D721Med (cell line): Measurements from ENCODE around the gene TRNP1.
"Not testable (repeated sequence)": the region's sequence is repeated elsewhere in the genome, so short reads cannot be mapped to it uniquely, and the experiment has no call there.

Experiments
- DNase-seq: peaks from one replicate; pipeline ENCODE4 v3.0.0; 2011; ENCODE audit warnings: low spot score; ENCODE audit not compliant: insufficient read length
- FAIRE-seq: peaks from 2 replicates; lab custom pipeline; 2011; peaks lifted over from hg19 to GRCh38; lab: Jason Lieb, UNC
- TF ChIP-seq, protein P1 (sequence below): IDR thresholded peaks from 2 replicates; pipeline ENCODE4 v1.5.1; 2012; ENCODE audit warnings: mild to moderate bottlenecking, control low read depth; ENCODE audit not compliant: insufficient read depth; ENCODE audit errors: missing control alignments

The TRNP1 gene

DNA sequence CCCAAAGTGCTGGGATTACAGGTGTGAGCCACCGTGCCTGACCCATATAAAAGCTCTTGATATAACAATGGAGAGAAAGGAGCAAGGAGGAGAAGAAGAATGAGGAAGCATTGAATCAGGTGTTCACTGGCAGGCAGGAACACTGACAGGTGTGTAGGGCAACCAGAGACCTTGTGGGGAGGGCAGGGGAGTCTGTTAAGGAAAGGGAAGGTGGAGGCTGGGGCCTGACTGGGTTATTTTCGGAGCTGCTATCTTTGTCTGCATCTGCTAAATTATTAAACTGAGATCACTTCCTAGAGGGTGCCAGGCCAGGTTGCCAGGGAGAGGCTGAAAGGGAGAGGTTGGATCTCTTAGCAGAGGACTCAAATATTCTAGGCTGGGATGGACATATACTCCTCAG lies 6.8 kb upstream of the TRNP1 start:
- no peak for FAIRE-seq
- TF ChIP-seq, protein P1, sequence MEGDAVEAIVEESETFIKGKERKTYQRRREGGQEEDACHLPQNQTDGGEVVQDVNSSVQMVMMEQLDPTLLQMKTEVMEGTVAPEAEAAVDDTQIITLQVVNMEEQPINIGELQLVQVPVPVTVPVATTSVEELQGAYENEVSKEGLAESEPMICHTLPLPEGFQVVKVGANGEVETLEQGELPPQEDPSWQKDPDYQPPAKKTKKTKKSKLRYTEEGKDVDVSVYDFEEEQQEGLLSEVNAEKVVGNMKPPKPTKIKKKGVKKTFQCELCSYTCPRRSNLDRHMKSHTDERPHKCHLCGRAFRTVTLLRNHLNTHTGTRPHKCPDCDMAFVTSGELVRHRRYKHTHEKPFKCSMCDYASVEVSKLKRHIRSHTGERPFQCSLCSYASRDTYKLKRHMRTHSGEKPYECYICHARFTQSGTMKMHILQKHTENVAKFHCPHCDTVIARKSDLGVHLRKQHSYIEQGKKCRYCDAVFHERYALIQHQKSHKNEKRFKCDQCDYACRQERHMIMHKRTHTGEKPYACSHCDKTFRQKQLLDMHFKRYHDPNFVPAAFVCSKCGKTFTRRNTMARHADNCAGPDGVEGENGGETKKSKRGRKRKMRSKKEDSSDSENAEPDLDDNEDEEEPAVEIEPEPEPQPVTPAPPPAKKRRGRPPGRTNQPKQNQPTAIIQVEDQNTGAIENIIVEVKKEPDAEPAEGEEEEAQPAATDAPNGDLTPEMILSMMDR: no peak
- DNase-seq: no peak

DNA sequence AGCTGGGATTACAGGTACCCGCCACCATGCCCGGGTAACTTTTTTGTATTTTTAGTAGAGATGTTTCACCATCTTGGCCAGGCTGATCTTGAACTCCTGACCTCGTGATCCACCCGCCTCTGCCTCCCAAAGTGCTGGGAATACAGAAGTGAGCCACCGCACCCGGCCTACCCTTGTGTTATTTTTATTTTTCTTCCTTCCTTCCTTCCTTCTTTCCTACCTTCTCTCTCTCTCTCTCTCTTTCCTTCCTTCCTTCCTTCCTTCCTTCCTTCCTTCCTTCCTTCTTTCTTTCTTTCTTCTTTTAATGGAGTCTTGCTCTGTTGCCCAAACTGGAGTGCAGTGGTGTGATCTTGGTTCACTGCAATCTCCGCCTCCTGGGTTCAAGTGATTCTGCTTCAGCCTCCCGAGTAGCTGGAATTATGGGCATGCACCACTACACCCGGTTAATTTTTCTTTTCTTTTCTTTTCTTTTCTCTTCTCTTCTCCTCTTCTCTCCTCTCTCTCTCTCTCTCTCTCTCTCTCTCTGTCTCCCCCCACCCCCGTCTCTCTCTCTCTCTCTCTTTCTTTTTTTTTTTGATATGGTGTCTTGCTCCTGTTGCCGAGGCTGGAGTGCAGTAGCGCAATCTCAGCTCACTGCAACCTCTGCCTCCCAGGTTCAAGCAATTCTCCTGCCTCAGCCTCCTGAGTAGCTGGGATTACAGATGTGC lies 3.9 kb upstream of the TRNP1 start:
- not testable (repeated sequence) for DNase-seq, FAIRE-seq

DNA sequence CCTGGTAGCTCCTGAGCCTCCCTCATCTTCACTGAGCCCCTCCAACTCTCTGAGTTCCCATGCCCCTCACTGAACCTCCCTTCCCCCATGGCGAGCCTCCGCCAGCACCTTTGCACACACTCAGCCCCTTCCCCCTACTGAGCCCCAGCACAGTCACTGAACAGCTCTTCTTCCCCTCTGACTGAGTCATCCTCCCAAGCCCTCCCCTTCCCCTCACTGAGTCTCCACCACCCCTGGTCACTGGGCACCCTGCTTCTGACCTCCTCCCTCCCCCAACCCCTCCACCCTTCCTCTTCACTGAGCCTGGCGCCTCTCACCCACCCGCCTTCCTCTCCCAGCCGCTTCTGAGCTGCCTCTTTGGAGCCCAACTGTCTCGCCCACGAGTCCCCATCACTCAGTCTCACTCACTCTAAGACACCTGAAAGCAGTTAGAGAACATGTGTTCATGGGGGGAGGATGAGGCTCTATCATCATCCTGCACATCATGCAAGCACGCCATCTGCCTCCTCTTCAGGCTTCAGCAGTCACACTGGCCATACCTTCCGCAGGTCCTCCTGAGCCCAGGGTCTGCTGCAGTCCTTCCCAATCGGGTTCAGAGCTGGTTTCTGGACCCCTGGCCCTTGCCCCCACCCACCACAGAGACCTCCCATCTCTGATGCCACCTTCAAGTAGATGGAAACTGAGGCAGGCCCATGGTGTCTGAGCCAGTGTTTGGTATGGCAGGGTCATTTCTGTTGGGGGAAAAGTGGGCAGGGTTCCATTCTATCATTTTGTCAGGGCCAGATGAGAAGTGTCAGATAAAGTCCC lies 2.0 kb upstream of the TRNP1 start:
- TF ChIP-seq, protein P1: no peak
- FAIRE-seq (no peak), DNase-seq (no peak)

DNA sequence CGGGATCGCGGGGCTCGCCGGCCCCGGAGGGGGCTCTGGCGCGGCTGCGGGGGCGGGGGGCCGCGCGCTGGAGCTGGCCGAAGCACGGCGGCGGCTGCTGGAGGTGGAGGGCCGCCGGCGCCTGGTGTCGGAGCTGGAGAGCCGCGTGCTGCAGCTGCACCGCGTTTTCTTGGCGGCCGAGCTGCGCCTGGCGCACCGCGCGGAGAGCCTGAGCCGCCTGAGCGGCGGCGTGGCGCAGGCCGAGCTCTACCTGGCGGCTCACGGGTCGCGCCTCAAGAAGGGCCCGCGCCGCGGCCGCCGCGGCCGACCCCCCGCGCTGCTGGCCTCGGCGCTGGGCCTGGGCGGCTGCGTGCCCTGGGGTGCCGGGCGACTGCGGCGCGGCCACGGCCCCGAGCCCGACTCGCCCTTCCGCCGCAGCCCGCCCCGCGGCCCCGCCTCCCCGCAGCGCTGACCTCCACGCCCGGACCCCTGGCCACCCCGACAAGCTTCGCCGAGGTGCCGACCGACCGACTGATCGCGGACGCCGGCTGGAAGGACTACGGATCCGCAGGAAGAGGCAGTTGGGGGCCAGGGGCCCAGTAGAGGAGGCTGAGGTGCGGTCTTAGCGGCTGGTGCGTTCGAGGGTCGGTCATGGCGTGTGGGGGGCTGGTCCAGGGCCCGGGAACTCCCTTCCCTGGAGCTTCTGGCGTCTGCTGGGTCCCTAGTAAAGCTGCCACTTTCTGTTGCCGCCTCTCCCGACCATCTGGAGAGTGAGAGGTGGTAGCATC lies 711 bp downstream of the TRNP1 start:
- no peak for FAIRE-seq
- TF ChIP-seq, protein P1: no peak
- DNase-seq: no peak

DNA sequence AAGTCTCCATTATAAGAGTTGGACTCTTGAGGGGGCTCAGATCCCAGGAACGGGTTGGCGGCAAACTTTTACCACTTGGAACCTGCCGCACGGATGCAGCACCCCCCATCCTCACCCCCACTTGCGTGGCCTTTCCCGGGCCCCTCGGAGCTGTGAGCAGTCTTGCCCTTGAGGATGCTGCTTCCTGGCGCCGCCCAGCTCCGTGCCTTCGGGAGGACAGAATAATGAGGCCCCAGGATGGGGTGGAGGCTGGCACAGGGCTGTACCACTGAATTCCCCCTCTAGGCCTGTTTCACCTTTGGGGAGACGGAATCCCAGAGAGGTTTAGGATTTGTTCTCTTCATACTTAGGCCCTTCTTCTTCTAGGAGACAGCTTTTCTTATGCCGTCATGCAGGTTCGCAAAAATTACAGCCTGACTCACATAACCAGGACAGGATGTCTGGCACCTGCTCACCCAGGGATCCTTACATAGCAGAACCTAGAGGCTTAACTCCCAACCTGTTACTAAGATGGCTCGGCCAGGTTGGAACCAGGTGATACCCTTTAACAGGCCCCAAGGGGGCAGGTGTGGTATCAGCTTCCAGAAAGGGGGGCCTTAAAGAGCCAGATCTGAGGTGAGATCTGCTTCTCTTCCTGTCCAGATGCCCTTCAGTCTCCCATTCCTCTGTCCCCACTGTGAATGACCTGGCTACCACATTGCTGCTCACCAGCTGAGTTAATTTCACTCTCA lies 1.5 kb downstream of the TRNP1 start:
- no peak for DNase-seq
- TF ChIP-seq, protein P1: no peak
- FAIRE-seq: no peak

DNA sequence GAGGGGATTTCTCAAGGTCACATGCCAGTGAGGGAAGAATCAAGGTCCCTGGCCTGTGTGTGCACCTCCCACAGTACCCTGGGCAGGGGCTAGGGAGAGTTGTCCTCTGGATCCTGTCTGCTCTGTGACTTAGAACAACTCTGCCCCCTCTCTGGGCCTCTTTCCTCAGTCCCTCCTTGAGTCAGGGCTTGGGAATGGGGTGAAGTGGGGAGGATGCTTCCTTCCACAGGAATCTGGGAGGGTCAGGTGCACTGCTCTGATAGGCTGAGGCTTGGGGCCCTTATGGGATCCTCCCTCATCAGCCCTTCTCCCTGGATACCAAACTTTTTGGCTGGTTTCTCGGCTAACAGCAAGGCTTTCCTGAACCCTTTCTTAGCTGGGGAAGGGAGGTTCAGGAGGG lies 2.5 kb downstream of the TRNP1 start:
- no peak for FAIRE-seq
- TF ChIP-seq, protein P1: no peak
- no peak for DNase-seq

DNA sequence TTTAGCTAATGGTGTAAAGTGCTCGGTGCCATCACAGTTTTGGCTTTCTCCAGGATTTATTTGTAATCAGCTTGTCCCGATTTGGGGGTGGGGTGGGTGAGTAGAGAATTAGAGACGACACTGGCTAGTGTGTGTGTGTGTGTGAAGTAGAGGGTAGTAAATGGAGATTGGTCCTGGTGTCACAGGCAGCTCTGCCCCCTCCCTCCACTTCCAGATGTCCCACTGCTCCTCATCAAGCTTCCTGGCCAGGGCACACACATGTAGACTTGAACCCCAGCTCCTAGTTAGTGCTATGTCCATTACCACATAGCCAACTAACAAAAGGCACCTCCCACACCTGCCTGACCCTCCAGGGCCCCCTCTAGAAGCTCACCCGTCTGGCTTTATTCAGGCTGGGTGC lies 3.2 kb downstream of the TRNP1 start:
- TF ChIP-seq, protein P1: no peak
- FAIRE-seq: no peak

More for the DNA sequence above, 3.2 kb downstream of the TRNP1 start:
- DNase-seq: no peak
